ENCODE data around the gene SDK1. TPM values are rescaled to one million over a fixed set of nuclear protein-coding genes. Genes with fewer than 3 reads are reported as not detected.

SDK1 gene
- total and polyA plus RNA-seq, 11 donors = 2.2 to 5.8 (median 3.4) TPM

- no peak overlapping the region for H3K4me3 ChIP-seq
- H3K4me1 ChIP-seq = no peaks in the 10 kb centered on the region
- 88 to 93% (median 91%) methylated on average over 8 of the region's 8 CpGs for WGBS, 4 donors
- no peaks in the 10 kb centered on the region for H3K27me3 ChIP-seq
- H3K9me3 ChIP-seq = no peaks in the 10 kb centered on the region
- intact Hi-C loops (cut with DNase I) = no loop called here
- ATAC-seq (no peak), DNase-seq (no peak)
- no peaks in the 10 kb centered on the region for H3K36me3 ChIP-seq
- H3K27ac ChIP-seq = no peak overlapping the region
- TF ChIP-seq CTCF (IDR thresholded peaks at IDR 0.05) (no peak), POLR2A (IDR thresholded peaks at IDR 0.05) (no peak)
Observed at GRCh38 chr7:3914051-3914775, 613.2 kb downstream of the SDK1 start.

- intact Hi-C loops (cut with DNase I) = no loop called here
- no peak overlapping the region for H3K27ac ChIP-seq
- ATAC-seq (no peak), DNase-seq (no peak)
- no peaks in the 10 kb centered on the region for H3K9me3 ChIP-seq
- no peak for TF ChIP-seq POLR2A (IDR thresholded peaks at IDR 0.05)
- TF ChIP-seq CTCF (IDR thresholded peaks at IDR 0.05) = no peak
- H3K4me3 ChIP-seq = no peak overlapping the region
- no peaks in the 10 kb centered on the region for H3K27me3 ChIP-seq
- no peaks in the 10 kb centered on the region for H3K4me1 ChIP-seq
- H3K36me3 ChIP-seq = no peaks in the 10 kb centered on the region
- WGBS, 4 donors = 87 to 91% (median 90%) methylated on average over 9 of the region's 9 CpGs
Observed at GRCh38 chr7:3915337-3915878, 614.4 kb downstream of the SDK1 start.

- ATAC-seq (no peak), DNase-seq (no peak)
- TF ChIP-seq POLR2A (IDR thresholded peaks at IDR 0.05) (no peak), CTCF (IDR thresholded peaks at IDR 0.05) (no peak)
- Histone ChIP-seq H3K27me3 (no peaks in the 10 kb centered on the region), H3K9me3 (no peaks in the 10 kb centered on the region), H3K36me3 (no peaks in the 10 kb centered on the region), H3K4me3 (no peak overlapping the region), H3K4me1 (no peaks in the 10 kb centered on the region), H3K27ac (no peak overlapping the region)
- intact Hi-C loops (cut with DNase I) = no loop called here
- WGBS, 4 donors = 43 to 59% (median 47%) methylated on average over 1 of the region's 1 CpG
Observed at GRCh38 chr7:3916146-3916545, 615.1 kb downstream of the SDK1 start.

- no peaks in the 10 kb centered on the region for H3K36me3 ChIP-seq
- no peak overlapping the region for H3K4me3 ChIP-seq
- no peak overlapping the region for H3K27ac ChIP-seq
- H3K9me3 ChIP-seq = no peaks in the 10 kb centered on the region
- DNase-seq = no peak
- peaks cover 0 to under 1% (median 0%) of the 10 kb centered on the region in 12 donors for H3K4me1 ChIP-seq
- H3K27me3 ChIP-seq = no peaks in the 10 kb centered on the region
- ATAC-seq = no peak
- no peak for TF ChIP-seq CTCF (IDR thresholded peaks at IDR 0.05)
- no peak for TF ChIP-seq POLR2A (IDR thresholded peaks at IDR 0.05)
- intact Hi-C loops (cut with DNase I) = no loop called here
- 51 to 74% (median 68%) methylated on average over 4 of the region's 4 CpGs for WGBS, 4 donors
Observed at GRCh38 chr7:3917436-3917835, 616.4 kb downstream of the SDK1 start.
